A673 (cell line): ENCODE results near the gene RSPH9.

Experiments used
- CTCF ChIP-seq: fragments of 300-800, 200-600 bp; sonication (generic); conservative IDR thresholded peaks from 2 replicates; pipeline ENCODE4 v1.5.1; 2017; ENCODE audit warnings: low read depth, mild to moderate bottlenecking, antibody characterized with exemption, low read length, moderate library complexity, mixed read lengths
- EZH2 ChIP-seq: fragments of 200-600 bp; sonication (generic); IDR thresholded peaks from 2 replicates; pipeline ENCODE4 v1.6.1; 2017; ENCODE audit warnings: borderline replicate concordance, low read depth, mild to moderate bottlenecking, mixed read lengths, antibody characterized with exemption, low read length; ENCODE audit not compliant: poor library complexity, severe bottlenecking

- TF ChIP-seq CTCF (no peak), EZH2 (no peak)
Observed at GRCh38 chr6:43658161-43658560, 13.3 kb downstream of the RSPH9 start.
